Measurements from ENCODE around the gene CDR2L. TPM values are rescaled to one million over a fixed set of nuclear protein-coding genes. Genes with fewer than 3 reads are reported as not detected.

The CDR2L gene
- total and polyA plus RNA-seq, 12 donors = 1.2 to 17.9 (median 9.5) TPM

DNA sequence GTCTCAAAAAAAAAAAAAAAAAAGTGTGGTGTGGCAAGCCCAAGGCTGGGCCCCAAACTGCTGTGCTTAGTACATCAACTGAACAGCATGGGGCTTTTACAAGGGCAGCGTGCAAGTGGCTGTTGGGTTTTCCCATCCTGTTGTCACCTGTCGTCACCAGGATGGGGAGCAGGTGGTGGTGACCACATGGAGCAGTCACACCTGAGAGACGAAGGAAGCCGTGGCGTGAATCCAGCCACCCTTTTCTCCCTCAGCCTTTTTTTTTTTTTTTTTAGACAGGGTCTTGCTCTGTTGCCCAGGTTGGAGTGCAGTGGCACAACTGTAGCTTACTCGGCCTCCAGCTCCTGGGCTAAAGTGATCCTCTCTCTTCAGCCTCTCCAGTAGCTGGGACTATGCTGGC lies 20.9 kb downstream of the CDR2L start:
- intact Hi-C loops (cut with DNase I) = loop anchor here (5.0 to 10.0 kb wide), 2 partner anchors 46 to 56 kb away; no protein-coding TSS in a partner anchor
- DNase-seq = no peak
- TF ChIP-seq, protein P1, sequence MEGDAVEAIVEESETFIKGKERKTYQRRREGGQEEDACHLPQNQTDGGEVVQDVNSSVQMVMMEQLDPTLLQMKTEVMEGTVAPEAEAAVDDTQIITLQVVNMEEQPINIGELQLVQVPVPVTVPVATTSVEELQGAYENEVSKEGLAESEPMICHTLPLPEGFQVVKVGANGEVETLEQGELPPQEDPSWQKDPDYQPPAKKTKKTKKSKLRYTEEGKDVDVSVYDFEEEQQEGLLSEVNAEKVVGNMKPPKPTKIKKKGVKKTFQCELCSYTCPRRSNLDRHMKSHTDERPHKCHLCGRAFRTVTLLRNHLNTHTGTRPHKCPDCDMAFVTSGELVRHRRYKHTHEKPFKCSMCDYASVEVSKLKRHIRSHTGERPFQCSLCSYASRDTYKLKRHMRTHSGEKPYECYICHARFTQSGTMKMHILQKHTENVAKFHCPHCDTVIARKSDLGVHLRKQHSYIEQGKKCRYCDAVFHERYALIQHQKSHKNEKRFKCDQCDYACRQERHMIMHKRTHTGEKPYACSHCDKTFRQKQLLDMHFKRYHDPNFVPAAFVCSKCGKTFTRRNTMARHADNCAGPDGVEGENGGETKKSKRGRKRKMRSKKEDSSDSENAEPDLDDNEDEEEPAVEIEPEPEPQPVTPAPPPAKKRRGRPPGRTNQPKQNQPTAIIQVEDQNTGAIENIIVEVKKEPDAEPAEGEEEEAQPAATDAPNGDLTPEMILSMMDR (IDR thresholded peaks at IDR 0.05) = no peak
- no peak for TF ChIP-seq POLR2A (IDR thresholded peaks at IDR 0.05)
- H3K9me3 ChIP-seq (replicated peaks in 1 of 3) = no peaks in the 10 kb centered on the region
- peaks cover 0 to 13% of the 10 kb centered on the region in 2 donors for H3K4me1 ChIP-seq (replicated peaks in 1 of 2)
- H3K36me3 ChIP-seq (replicated peaks in 1 of 2) = peaks cover 0 to 4% of the 10 kb centered on the region in 2 donors
- no peaks in the 10 kb centered on the region for H3K27me3 ChIP-seq
- H3K27ac ChIP-seq = no peak overlapping the region
- WGBS, 4 donors = 88 to 94% (median 90%) methylated on average over 6 of the region's 6 CpGs
- no peak overlapping the region for H3K4me3 ChIP-seq

DNA sequence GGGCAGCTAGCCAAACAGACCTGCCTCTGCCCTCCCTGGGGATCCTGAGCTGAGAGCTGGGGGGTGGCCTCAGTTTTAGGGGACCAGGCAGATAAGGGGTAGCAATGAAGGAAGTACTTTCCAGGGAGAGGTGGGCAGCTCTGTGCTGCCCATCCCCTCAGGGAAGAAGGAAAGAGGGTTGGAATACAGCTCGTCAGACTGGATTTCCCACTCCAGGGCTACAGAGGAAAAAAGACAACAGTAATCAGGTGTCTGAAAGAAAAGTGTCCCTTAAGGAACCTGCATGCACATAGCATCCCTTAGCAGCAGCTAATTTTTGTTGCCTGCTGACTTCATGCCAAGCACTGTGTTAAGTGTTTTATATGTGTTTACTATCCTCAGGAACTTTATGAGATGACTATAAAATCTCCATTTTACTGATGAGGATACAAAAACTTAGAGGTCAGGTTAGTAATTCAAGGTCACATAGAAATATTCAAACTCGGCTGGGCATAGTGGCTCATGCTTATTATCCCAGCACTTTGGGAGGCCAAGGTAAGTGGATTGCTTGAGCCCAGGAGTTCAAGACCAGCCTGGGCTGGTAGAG lies 21.8 kb downstream of the CDR2L start:
- no peak for DNase-seq
- H3K9me3 ChIP-seq (replicated peaks in 1 of 3) = no peaks in the 10 kb centered on the region
- no peaks in the 10 kb centered on the region for H3K27me3 ChIP-seq
- intact Hi-C loops (cut with DNase I) = loop anchor here (5.0 to 10.0 kb wide), 2 partner anchors 47 to 56 kb away; no protein-coding TSS in a partner anchor
- H3K36me3 ChIP-seq (replicated peaks in 1 of 2) = peaks cover 0 to 4% of the 10 kb centered on the region in 2 donors
- TF ChIP-seq, protein P1 (IDR thresholded peaks at IDR 0.05) = no peak
- TF ChIP-seq POLR2A (IDR thresholded peaks at IDR 0.05) = no peak
- H3K4me1 ChIP-seq (replicated peaks in 1 of 2) = peaks cover 0 to 20% of the 10 kb centered on the region in 2 donors
- 50 to 66% (median 59%) methylated on average over 2 of the region's 2 CpGs for WGBS, 4 donors
- no peak overlapping the region for H3K27ac ChIP-seq
- no peak overlapping the region for H3K4me3 ChIP-seq

DNA sequence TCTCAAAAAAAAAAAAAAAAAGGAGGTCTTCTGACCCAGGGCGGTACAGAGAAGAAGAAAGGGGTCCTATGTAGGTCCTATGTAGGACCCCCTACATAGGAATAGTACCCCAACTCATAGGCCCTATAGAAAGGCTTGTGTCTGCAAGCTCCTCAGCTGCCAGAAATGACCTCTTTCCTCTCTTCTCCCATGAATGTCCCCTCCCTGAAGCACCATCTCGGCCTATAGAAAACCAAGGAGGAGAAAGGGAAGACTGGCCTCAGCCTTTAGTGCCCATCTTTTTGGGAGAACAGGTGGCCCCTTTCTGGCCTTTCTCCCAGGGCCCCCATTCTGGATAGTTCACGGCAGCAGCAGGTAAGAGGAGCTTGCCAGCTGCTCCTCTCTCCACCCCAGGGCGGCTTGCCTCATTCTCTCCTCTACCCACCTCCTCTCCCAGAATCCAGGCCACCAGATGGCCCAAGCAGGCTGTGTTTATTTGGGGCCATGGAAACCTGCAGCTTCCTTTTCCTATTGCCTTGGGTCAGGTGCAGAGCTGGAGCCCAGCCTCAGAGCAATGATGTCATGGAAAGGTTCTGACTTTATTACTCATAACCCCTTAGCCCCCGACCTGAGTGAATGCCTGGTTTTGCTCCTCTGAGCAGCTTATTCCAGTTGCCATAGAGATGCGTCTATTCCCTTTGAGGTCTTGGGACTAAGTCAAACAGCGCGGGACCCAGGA lies 23.4 kb downstream of the CDR2L start:
- H3K4me3 ChIP-seq = no peak overlapping the region
- 59 to 80% (median 75%) methylated on average over 8 of the region's 8 CpGs for WGBS, 4 donors
- H3K36me3 ChIP-seq (replicated peaks in 1 of 2) = no peaks in the 10 kb centered on the region
- peaks cover 0 to 20% of the 10 kb centered on the region in 2 donors for H3K4me1 ChIP-seq (replicated peaks in 1 of 2)
- DNase-seq = peak in 3 of 7 donors; percentile 29 to 90 (median 51)
- TF ChIP-seq, protein P1 (IDR thresholded peaks at IDR 0.05) = no peak
- no peak for TF ChIP-seq POLR2A (IDR thresholded peaks at IDR 0.05)
- H3K9me3 ChIP-seq (replicated peaks in 1 of 3) = no peaks in the 10 kb centered on the region
- H3K27me3 ChIP-seq = no peaks in the 10 kb centered on the region
- peak overlapping the region in 1 of 5 donors; percentile 83 for H3K27ac ChIP-seq
- intact Hi-C loops (cut with DNase I) = no loop called here

DNA sequence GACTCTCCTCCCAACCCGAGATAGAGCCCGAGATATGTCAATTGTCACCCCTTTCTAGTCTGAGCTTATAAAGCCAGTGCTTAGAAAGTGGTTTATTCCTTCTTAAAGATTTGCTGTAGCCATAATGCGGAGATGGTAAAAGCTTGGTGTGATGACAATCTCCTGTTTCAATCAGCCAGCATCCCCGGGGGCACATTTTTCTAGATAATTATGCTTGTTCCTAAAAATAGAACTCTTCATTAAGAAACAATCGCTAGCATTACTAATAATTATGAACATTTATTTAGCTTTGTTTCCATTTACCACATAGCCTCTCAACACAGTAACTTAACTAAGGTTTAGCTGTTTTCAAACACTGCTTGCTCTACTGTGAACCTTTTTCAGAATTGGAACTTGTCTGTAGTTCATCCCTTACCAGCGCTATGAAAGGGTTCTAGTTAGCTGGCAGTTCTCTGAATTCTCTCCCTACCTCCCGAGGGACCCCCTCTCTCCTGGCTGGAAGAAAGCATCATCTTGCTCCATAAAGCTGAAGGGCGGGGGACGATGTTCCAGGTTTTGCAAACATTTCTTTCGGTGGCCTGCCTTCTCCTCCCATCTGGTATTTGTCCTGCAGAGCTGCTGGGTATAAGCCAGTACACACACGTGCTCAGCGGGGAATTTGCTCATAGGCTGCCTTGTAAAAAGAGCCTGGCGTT lies 24.1 kb downstream of the CDR2L start:
- H3K27ac ChIP-seq = peak overlapping the region in 4 of 5 donors; percentile 33 to 83 (median 65)
- H3K27me3 ChIP-seq = no peaks in the 10 kb centered on the region
- peak in 5 of 7 donors; percentile 39 to 87 (median 49) for DNase-seq
- TF ChIP-seq POLR2A (IDR thresholded peaks at IDR 0.05) = no peak
- TF ChIP-seq, protein P1 (IDR thresholded peaks at IDR 0.05) = no peak
- 53 to 67% (median 60%) methylated on average over 13 of the region's 13 CpGs for WGBS, 4 donors
- intact Hi-C loops (cut with DNase I) = no loop called here
- H3K4me1 ChIP-seq (replicated peaks in 1 of 2) = peaks cover 0 to 20% of the 10 kb centered on the region in 2 donors
- H3K36me3 ChIP-seq (replicated peaks in 1 of 2) = no peaks in the 10 kb centered on the region
- no peaks in the 10 kb centered on the region for H3K9me3 ChIP-seq (replicated peaks in 1 of 3)
- peak overlapping the region in 2 of 4 donors; percentile 49 to 52 for H3K4me3 ChIP-seq

Measured in adrenal gland (tissue), 12 donors.